H9 (cell line): ENCODE results near the gene CGA. TPM values are rescaled to one million over a fixed set of nuclear protein-coding genes. Genes with fewer than 3 reads are reported as not detected.

Source experiments
- DNase-seq: peaks from one replicate; pipeline ENCODE4 v3.0.0-alpha.2; 2017
- H2AFZ ChIP-seq: one replicate; pipeline ENCODE4 v1.6.1; 2013; ENCODE audit warnings: mild to moderate bottlenecking, low read length, control low read depth, moderate library complexity
- H2AK5ac ChIP-seq: 2 replicates; pipeline ENCODE4 v1.6.1; 2013; ENCODE audit warnings: low read length, control low read depth, mixed read lengths; ENCODE audit not compliant: insufficient read length
- H2BK120ac ChIP-seq: one replicate; pipeline ENCODE4 v1.6.1; 2013; ENCODE audit warnings: low read depth, mild to moderate bottlenecking, low read length, control low read depth, inconsistent platforms; ENCODE audit not compliant: poor library complexity, severe bottlenecking
- H2BK12ac ChIP-seq: 2 replicates; pipeline ENCODE4 v1.6.1; 2013; ENCODE audit warnings: low read length, control low read depth, mixed read lengths, low read depth; ENCODE audit not compliant: insufficient read length
- H2BK15ac ChIP-seq: 2 replicates; pipeline ENCODE4 v1.6.1; 2013; ENCODE audit warnings: low read depth, low read length, control low read depth
- H2BK20ac ChIP-seq: one replicate; pipeline ENCODE4 v1.6.1; 2013; ENCODE audit warnings: low read depth, mild to moderate bottlenecking, low read length, control low read depth, inconsistent platforms; ENCODE audit not compliant: poor library complexity, severe bottlenecking
- H2BK5ac ChIP-seq: 2 replicates; pipeline ENCODE4 v1.6.1; 2013; ENCODE audit warnings: low read length, control low read depth, mixed read lengths; ENCODE audit not compliant: insufficient read length
- H3K14ac ChIP-seq: 2 replicates; pipeline ENCODE4 v1.6.1; 2013; ENCODE audit warnings: low read length, control low read depth; ENCODE audit not compliant: insufficient read depth
- H3K18ac ChIP-seq: 2 replicates; pipeline ENCODE4 v1.6.1; 2013; ENCODE audit warnings: low read depth, mild to moderate bottlenecking, mixed read lengths, low read length, control low read depth; ENCODE audit not compliant: insufficient read length
- H3K23ac ChIP-seq: 2 replicates; pipeline ENCODE4 v1.6.1; 2013; ENCODE audit warnings: low read length, control low read depth, mixed read lengths, low read depth; ENCODE audit not compliant: insufficient read length
- H3K23me2 ChIP-seq: 2 replicates; pipeline ENCODE4 v1.6.1; 2013; ENCODE audit warnings: low read depth, mild to moderate bottlenecking, mixed read lengths, low read length, control low read depth; ENCODE audit not compliant: insufficient read length, poor library complexity, severe bottlenecking
- H3K27ac ChIP-seq: 2 replicates; pipeline ENCODE4 v1.5.1; 2013; ENCODE audit warnings: low read length, control low read depth, mixed read lengths, low read depth; ENCODE audit not compliant: insufficient read length
- H3K27me3 ChIP-seq: 2 replicates; pipeline ENCODE4 v1.6.1; 2013; ENCODE audit warnings: low read length, control low read depth, inconsistent platforms; ENCODE audit not compliant: insufficient read depth
- H3K4ac ChIP-seq: 2 replicates; pipeline ENCODE4 v1.6.1; 2013; ENCODE audit warnings: low read depth, mild to moderate bottlenecking, control low read depth, inconsistent platforms, low read length, moderate library complexity
- H3K4me1 ChIP-seq: 2 replicates; pipeline ENCODE4 v1.6.1; 2013; ENCODE audit warnings: low read length, control low read depth, inconsistent platforms; ENCODE audit not compliant: insufficient read depth
- H3K4me2 ChIP-seq: 2 replicates; pipeline ENCODE4 v1.6.1; 2013; ENCODE audit warnings: low read length, control low read depth, mixed read lengths; ENCODE audit not compliant: insufficient read length, insufficient read depth
- H3K56ac ChIP-seq: 2 replicates; pipeline ENCODE4 v1.6.1; 2013; ENCODE audit warnings: low read depth, mild to moderate bottlenecking, mixed read lengths, low read length, control low read depth; ENCODE audit not compliant: insufficient read length
- H3K79me1 ChIP-seq: 2 replicates; pipeline ENCODE4 v1.6.1; 2013; ENCODE audit warnings: low read depth, mild to moderate bottlenecking, moderate library complexity, low read length, control low read depth, inconsistent platforms; ENCODE audit not compliant: insufficient read depth, poor library complexity, severe bottlenecking
- H3K79me2 ChIP-seq: 2 replicates; pipeline ENCODE4 v1.6.1; 2013; ENCODE audit warnings: low read length, control low read depth, inconsistent platforms; ENCODE audit not compliant: insufficient read depth
- H3K9ac ChIP-seq: 2 replicates; pipeline ENCODE4 v1.6.1; 2013; ENCODE audit warnings: low read length, control low read depth, mixed read lengths; ENCODE audit not compliant: insufficient read length; ENCODE audit errors: extremely low read depth
- H3K9me3 ChIP-seq: one replicate; pipeline ENCODE4 v1.6.1; 2013; ENCODE audit warnings: low read depth, low read length, inconsistent platforms; ENCODE audit not compliant: control insufficient read depth
- H3T11ph ChIP-seq: one replicate; pipeline ENCODE4 v1.6.1; 2013; ENCODE audit warnings: mild to moderate bottlenecking, low read length, control low read depth, inconsistent platforms
- H4K20me1 ChIP-seq: one replicate; pipeline ENCODE4 v1.6.1; 2013; ENCODE audit not compliant: control insufficient read depth, insufficient read length, insufficient read depth
- H4K5ac ChIP-seq: 2 replicates; pipeline ENCODE4 v1.6.1; 2013; ENCODE audit warnings: low read depth, mild to moderate bottlenecking, mixed read lengths, low read length, control low read depth; ENCODE audit not compliant: insufficient read length
- H4K8ac ChIP-seq: replicated peaks from 2 replicates; pipeline ENCODE4 v1.6.1; 2013; ENCODE audit warnings: low read length, control low read depth, mixed read lengths, low read depth; ENCODE audit not compliant: insufficient read length
- H4K91ac ChIP-seq: 2 replicates; pipeline ENCODE4 v1.6.1; 2013; ENCODE audit warnings: low read depth, mild to moderate bottlenecking, moderate library complexity, mixed read lengths, low read length, control low read depth; ENCODE audit not compliant: insufficient read length
- H3K27ac Mint-ChIP-seq, 3 experiments: 2 replicates in 2 of 3; 3 replicates in 1 of 3; pipeline ENCODE4 v1.8.0; 2020 to 2021; ENCODE audit warnings: mixed read lengths in 3 of 3, mild to moderate bottlenecking in 1 of 3, moderate library complexity in 1 of 3
- H3K27me3 Mint-ChIP-seq: 2 replicates; pipeline ENCODE4 v1.8.0; 2021; ENCODE audit warnings: low read depth, mild to moderate bottlenecking, moderate library complexity, mixed read lengths
- H3K36me3 Mint-ChIP-seq, 3 experiments: 2 replicates in 2 of 3; 3 replicates in 1 of 3; pipeline ENCODE4 v1.8.0; 2020 to 2021; ENCODE audit warnings: low read depth in 3 of 3, mixed read lengths in 3 of 3; ENCODE audit not compliant: insufficient read depth in 1 of 3
- H3K4me1 Mint-ChIP-seq, 2 experiments: 2 replicates each; pipeline ENCODE4 v1.8.0; 2020; ENCODE audit warnings: mixed read lengths in 2 of 2
- H3K4me3 Mint-ChIP-seq, 2 experiments: 2 replicates in 1 of 2; 3 replicates in 1 of 2; pipeline ENCODE4 v1.8.0; 2020 to 2021; ENCODE audit warnings: mild to moderate bottlenecking in 2 of 2, mixed read lengths in 2 of 2, moderate library complexity in 1 of 2
- H3K9me3 Mint-ChIP-seq, 2 experiments: 2 replicates in 1 of 2; 3 replicates in 1 of 2; pipeline ENCODE4 v1.8.0; 2020; ENCODE audit warnings: mild to moderate bottlenecking in 2 of 2, mixed read lengths in 2 of 2, moderate library complexity in 1 of 2
- WGBS: extraction: QIAGEN DNeasy Blood & Tissue Kit; methylation state at CpG from one replicate; pipeline ENCODE4 v1.1.7; 2013; ENCODE audit warnings: missing lambda C conversion rate, low lambda C conversion rate, mixed read lengths; ENCODE audit not compliant: insufficient read length; ENCODE audit errors: extremely low coverage; 5-methylcytosine and 5-hydroxymethylcytosine counted together
- total RNA-seq: library from RNA; stranded (reverse); gene quantifications from 2 replicates; pipeline ENCODE4 v1.2.1, GENCODE V29; 2021
- TF ChIP-seq, protein P1 (sequence below): fragments of 200-600 bp; sonication (generic); conservative IDR thresholded peaks from 3 replicates; pipeline ENCODE4 v1.8.0; 2021; ENCODE audit warnings: antibody characterized with exemption, mild to moderate bottlenecking

CGA gene
- total RNA-seq, 1 experiment from 2014 or later: not detected

GRCh38 chr6:87122477-87122876 lies 27.6 kb upstream of the CGA start:
- Histone ChIP-seq H4K91ac (no peak overlapping the region), H3K14ac (no peak overlapping the region)
- H3K4me3 Mint-ChIP-seq: no peak overlapping the region

More at GRCh38 chr6:87122477-87122876, 27.6 kb upstream of the CGA start:
- Mint-ChIP-seq H3K4me1 (peaks cover 5% of the 10 kb centered on the region in 2 experiments; a peak in 2 of 4 replicates), H3K27ac (no peak overlapping the region), H3K27me3 (no peaks in the 10 kb centered on the region; the same call in 1 of the 2 replicates), H3K9me3 (peaks cover 0 to 10% of the 10 kb centered on the region in 2 experiments; a peak in 2 of 5 replicates), H3K36me3 (0 out of 7 replicates have a peak, but pooled peaks cover 0 to 7% (median 2%) of the 10 kb centered on the region in 3 experiments)
- H2BK5ac ChIP-seq: no peak overlapping the region
- no peaks in the 10 kb centered on the region for H3K9me3 ChIP-seq
- H2BK12ac ChIP-seq: no peak overlapping the region
- H3K27ac ChIP-seq: no peak overlapping the region
- H2AFZ ChIP-seq: no peak overlapping the region
- H2BK15ac ChIP-seq: no peak overlapping the region
- no peak overlapping the region for H3K9ac ChIP-seq
- no peak overlapping the region for H4K5ac ChIP-seq
- no peak overlapping the region for H3K56ac ChIP-seq
- H2BK120ac ChIP-seq: no peak overlapping the region
- no peak overlapping the region for H2AK5ac ChIP-seq
- H3K23me2 ChIP-seq: no peaks in the 10 kb centered on the region
- no peaks in the 10 kb centered on the region for H4K20me1 ChIP-seq
- H2BK20ac ChIP-seq: no peak overlapping the region
- no peak overlapping the region for H3K18ac ChIP-seq
- WGBS: no CpG with 5 or more reads among the region's 51 CpGs
- H3K79me2 ChIP-seq: no peaks in the 10 kb centered on the region
- TF ChIP-seq, protein P1, sequence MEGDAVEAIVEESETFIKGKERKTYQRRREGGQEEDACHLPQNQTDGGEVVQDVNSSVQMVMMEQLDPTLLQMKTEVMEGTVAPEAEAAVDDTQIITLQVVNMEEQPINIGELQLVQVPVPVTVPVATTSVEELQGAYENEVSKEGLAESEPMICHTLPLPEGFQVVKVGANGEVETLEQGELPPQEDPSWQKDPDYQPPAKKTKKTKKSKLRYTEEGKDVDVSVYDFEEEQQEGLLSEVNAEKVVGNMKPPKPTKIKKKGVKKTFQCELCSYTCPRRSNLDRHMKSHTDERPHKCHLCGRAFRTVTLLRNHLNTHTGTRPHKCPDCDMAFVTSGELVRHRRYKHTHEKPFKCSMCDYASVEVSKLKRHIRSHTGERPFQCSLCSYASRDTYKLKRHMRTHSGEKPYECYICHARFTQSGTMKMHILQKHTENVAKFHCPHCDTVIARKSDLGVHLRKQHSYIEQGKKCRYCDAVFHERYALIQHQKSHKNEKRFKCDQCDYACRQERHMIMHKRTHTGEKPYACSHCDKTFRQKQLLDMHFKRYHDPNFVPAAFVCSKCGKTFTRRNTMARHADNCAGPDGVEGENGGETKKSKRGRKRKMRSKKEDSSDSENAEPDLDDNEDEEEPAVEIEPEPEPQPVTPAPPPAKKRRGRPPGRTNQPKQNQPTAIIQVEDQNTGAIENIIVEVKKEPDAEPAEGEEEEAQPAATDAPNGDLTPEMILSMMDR: no peak
- no peaks in the 10 kb centered on the region for H3K4me1 ChIP-seq
- H3K27me3 ChIP-seq: no peaks in the 10 kb centered on the region
- no peak overlapping the region for H4K8ac ChIP-seq
- no peak overlapping the region for H3K4ac ChIP-seq
- no peak overlapping the region for H3K23ac ChIP-seq
- H3K4me2 ChIP-seq: no peak overlapping the region
- peak; percentile 60 for DNase-seq
- no peak overlapping the region for H3T11ph ChIP-seq
- H3K79me1 ChIP-seq: no peaks in the 10 kb centered on the region
